Uterus (tissue), 4 donors: ENCODE measurements around the gene RNF144A. TPM values are rescaled to one million over a fixed set of nuclear protein-coding genes. Genes with fewer than 3 reads are reported as not detected.

ENCODE experiments used
- DNase-seq, 2 donors: peaks; one replicate each; pipeline ENCODE4 v3.0.0-alpha.2; 2019 to 2020
- H3K27ac ChIP-seq, 2 donors: fragments of 200-600 bp; sonication (generic); 1 replicate in 1 of 2; 2 replicates in 1 of 2; pipeline ENCODE4 v1.5.1; 2016 to 2018
- H3K27me3 ChIP-seq, 2 donors: fragments of 200-600 bp; sonication (generic); one replicate each; pipeline ENCODE4 v1.5.1; 2018 to 2019; ENCODE audit warnings: control low read depth in 1 of 2
- H3K36me3 ChIP-seq, 2 donors: fragments of 200-600 bp; sonication (generic); one replicate each; pipeline ENCODE4 v1.5.1; 2019; ENCODE audit warnings: control low read depth in 1 of 2
- H3K4me1 ChIP-seq, 2 donors: fragments of 200-600 bp; sonication (generic); one replicate each; pipeline ENCODE4 v1.5.1; 2018 to 2019; ENCODE audit warnings: control low read depth in 1 of 2
- H3K4me3 ChIP-seq, 2 donors: fragments of 200-600 bp; sonication (generic); 1 replicate in 1 of 2; 2 replicates in 1 of 2; pipeline ENCODE4 v1.5.1; 2018 to 2019; ENCODE audit warnings: mild to moderate bottlenecking in 1 of 2
- H3K9me3 ChIP-seq, 2 donors: fragments of 200-600 bp; sonication (generic); one replicate each; pipeline ENCODE4 v1.5.1; 2019; ENCODE audit warnings: control low read depth in 1 of 2
- CTCF ChIP-seq, 4 experiments: fragments of 200-600 bp in 2 of 4; fragments of 450-650 bp in 2 of 4; sonication (generic) in 2 of 4; IDR thresholded peaks; one replicate each; pipeline ENCODE4 v1.5.1; 2016 to 2019; ENCODE audit warnings: antibody characterized with exemption in 4 of 4, mild to moderate bottlenecking in 2 of 4, moderate library complexity in 1 of 4
- POLR2A ChIP-seq, 2 donors: fragments of 450-650 bp; IDR thresholded peaks; one replicate each; pipeline ENCODE4 v1.6.1; 2016; ENCODE audit warnings: antibody characterized with exemption in 2 of 2, mild to moderate bottlenecking in 1 of 2, moderate library complexity in 1 of 2
- intact Hi-C: fragments of 100-400 bp; cut with DNase I; formaldehyde crosslinking; loops from one replicate; pipeline ENCODE4 v1.15.1; 2023; ENCODE audit warnings: low total_unique reads
- total RNA-seq, 4 donors: library from RNA; depleted of rRNA in 3 of 4; stranded (reverse); fragments of >200 nt in 3 of 4; gene quantifications; one replicate each; pipeline versions ENCODE4 v1.1.0 to v1.2.4, GENCODE V29; 2014 to 2023
- donor health status: DM: yes; HTN: yes; CAD: no.

RNF144A gene
- total RNA-seq, 4 donors from 2014 or later: 22.5 to 103 (median 63.0) TPM

- TF ChIP-seq POLR2A (IDR thresholded peaks at IDR 0.05) (no peak), CTCF (IDR thresholded peaks at IDR 0.05) (no peak)
- Histone ChIP-seq H3K9me3 (no peaks in the 10 kb centered on the region), H3K36me3 (no peaks in the 10 kb centered on the region), H3K4me1 (peaks cover 3 to 4% of the 10 kb centered on the region in 2 donors), H3K27me3 (no peaks in the 10 kb centered on the region), H3K4me3 (no peak overlapping the region), H3K27ac (peak overlapping the region; percentile 35 to 61)
- intact Hi-C loops: no loop called here
- no peak for DNase-seq
These were observed 69.7 kb downstream of the RNF144A start for GRCh38 chr2:6986912-6987361.

GRCh38 chr2:6990871-6991270 is 73.7 kb downstream of the RNF144A start:
- H3K9me3 ChIP-seq: no peaks in the 10 kb centered on the region
- H3K27me3 ChIP-seq: no peaks in the 10 kb centered on the region
- DNase-seq: no peak
- no peaks in the 10 kb centered on the region for H3K36me3 ChIP-seq
- peaks cover 3 to 4% of the 10 kb centered on the region in 2 donors for H3K4me1 ChIP-seq
- intact Hi-C loops: no loop called here
- TF ChIP-seq CTCF (IDR thresholded peaks at IDR 0.05) (no peak), POLR2A (IDR thresholded peaks at IDR 0.05) (no peak)
- no peak overlapping the region for H3K27ac ChIP-seq
- H3K4me3 ChIP-seq: no peak overlapping the region

- Histone ChIP-seq H3K4me3 (no peak overlapping the region), H3K4me1 (no peaks in the 10 kb centered on the region), H3K36me3 (no peaks in the 10 kb centered on the region), H3K9me3 (no peaks in the 10 kb centered on the region), H3K27me3 (no peaks in the 10 kb centered on the region), H3K27ac (peak overlapping the region; percentile 33 to 59)
- no peak for DNase-seq
- TF ChIP-seq POLR2A (IDR thresholded peaks at IDR 0.05) (no peak), CTCF (IDR thresholded peaks at IDR 0.05) (no peak)
- intact Hi-C loops: no loop called here
These were observed 75.6 kb downstream of the RNF144A start for GRCh38 chr2:6992794-6993228.

- intact Hi-C loops: no loop called here
- H3K36me3 ChIP-seq: no peaks in the 10 kb centered on the region
- no peaks in the 10 kb centered on the region for H3K27me3 ChIP-seq
- no peaks in the 10 kb centered on the region for H3K9me3 ChIP-seq
- DNase-seq: peak; percentile 43 to 49
- H3K27ac ChIP-seq: peak overlapping the region; percentile 33 to 59
- H3K4me3 ChIP-seq: no peak overlapping the region
- H3K4me1 ChIP-seq: no peaks in the 10 kb centered on the region
- no peak for TF ChIP-seq POLR2A (IDR thresholded peaks at IDR 0.05)
- TF ChIP-seq CTCF (IDR thresholded peaks at IDR 0.05): no peak
These were observed 76.0 kb downstream of the RNF144A start for GRCh38 chr2:6993229-6993640.

- Histone ChIP-seq H3K9me3 (no peaks in the 10 kb centered on the region), H3K4me3 (no peak overlapping the region), H3K36me3 (no peaks in the 10 kb centered on the region), H3K27me3 (no peaks in the 10 kb centered on the region), H3K27ac (peak overlapping the region; percentile 3 to 59), H3K4me1 (no peaks in the 10 kb centered on the region)
- TF ChIP-seq POLR2A (IDR thresholded peaks at IDR 0.05): no peak
- TF ChIP-seq CTCF (IDR thresholded peaks at IDR 0.05): no peak
- no peak for DNase-seq
- intact Hi-C loops: no loop called here
These were observed 76.7 kb downstream of the RNF144A start for GRCh38 chr2:6993936-6994335.
